ENCODE measurements around the gene RNF213.

DNA sequence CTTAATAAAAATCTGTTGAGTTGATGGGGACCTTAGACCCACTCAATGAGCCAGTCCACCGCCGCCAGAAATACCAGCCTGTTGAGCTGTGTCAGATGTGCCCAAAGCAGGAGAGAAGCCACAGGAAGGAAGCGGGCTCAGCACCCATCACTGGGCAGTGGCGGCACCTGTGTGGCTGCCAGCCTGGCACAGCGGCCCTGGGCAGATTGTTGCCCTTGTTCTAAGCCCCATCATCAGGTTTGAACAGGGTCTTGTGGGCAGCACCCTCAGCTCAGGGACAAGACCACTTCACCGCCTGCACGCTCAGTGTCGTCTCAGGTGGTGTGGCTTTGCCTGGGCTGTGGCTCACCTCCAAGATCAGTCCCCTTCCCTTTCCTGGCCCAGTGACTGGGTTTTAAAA is 163.6 kb downstream of the RNF213 start:
- TF ChIP-seq, protein P1, sequence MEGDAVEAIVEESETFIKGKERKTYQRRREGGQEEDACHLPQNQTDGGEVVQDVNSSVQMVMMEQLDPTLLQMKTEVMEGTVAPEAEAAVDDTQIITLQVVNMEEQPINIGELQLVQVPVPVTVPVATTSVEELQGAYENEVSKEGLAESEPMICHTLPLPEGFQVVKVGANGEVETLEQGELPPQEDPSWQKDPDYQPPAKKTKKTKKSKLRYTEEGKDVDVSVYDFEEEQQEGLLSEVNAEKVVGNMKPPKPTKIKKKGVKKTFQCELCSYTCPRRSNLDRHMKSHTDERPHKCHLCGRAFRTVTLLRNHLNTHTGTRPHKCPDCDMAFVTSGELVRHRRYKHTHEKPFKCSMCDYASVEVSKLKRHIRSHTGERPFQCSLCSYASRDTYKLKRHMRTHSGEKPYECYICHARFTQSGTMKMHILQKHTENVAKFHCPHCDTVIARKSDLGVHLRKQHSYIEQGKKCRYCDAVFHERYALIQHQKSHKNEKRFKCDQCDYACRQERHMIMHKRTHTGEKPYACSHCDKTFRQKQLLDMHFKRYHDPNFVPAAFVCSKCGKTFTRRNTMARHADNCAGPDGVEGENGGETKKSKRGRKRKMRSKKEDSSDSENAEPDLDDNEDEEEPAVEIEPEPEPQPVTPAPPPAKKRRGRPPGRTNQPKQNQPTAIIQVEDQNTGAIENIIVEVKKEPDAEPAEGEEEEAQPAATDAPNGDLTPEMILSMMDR (conservative IDR thresholded peaks at IDR 0.05; ENCODE audit: low read length) = no peak
- TF ChIP-seq EZH2phosphoT487 (IDR thresholded peaks at IDR 0.05; ENCODE audit: borderline replicate concordance) = no peak
